ENCODE results near the gene TMEM217.
"Not testable (repeated sequence)": the region's sequence is repeated elsewhere in the genome, so short reads cannot be mapped to it uniquely, and the experiment has no call there.

TMEM217 gene

GRCh38 chr6:37257634-37258404 lies at the start of gene TMEM217, which contains the start of gene TBC1D22B:
Gene TMEM217 (minus strand): TSS chr6:37258144. CDS start chr6:37219030, 39,114 bp downstream.
Gene TBC1D22B (plus strand): TSS chr6:37257772. CDS start chr6:37257918, 146 bp downstream.
- DNase-seq (ENCODE audit: low read depth): peak; percentile 94

DNA sequence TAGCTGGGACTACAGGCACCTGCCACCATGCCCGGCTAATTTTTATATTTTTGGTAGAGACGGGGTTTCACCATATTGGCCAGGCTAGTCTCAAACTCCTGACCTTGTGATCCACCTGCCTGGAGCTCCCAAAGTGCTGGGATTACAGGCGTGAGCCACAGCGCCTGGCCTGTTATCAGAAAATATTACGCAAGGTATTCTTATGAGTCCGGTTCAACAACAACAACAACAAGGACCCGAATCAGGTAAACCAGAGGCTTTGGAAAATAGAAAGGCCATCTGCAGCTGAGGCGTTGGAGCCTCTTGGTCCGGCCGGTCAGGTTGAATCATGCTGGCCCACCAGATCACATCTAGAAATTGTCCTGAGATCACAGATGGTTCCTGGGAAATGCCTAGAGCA lies 49.5 kb upstream of the TMEM217 start:
- not testable (repeated sequence) for DNase-seq (ENCODE audit: low read depth)

DNA sequence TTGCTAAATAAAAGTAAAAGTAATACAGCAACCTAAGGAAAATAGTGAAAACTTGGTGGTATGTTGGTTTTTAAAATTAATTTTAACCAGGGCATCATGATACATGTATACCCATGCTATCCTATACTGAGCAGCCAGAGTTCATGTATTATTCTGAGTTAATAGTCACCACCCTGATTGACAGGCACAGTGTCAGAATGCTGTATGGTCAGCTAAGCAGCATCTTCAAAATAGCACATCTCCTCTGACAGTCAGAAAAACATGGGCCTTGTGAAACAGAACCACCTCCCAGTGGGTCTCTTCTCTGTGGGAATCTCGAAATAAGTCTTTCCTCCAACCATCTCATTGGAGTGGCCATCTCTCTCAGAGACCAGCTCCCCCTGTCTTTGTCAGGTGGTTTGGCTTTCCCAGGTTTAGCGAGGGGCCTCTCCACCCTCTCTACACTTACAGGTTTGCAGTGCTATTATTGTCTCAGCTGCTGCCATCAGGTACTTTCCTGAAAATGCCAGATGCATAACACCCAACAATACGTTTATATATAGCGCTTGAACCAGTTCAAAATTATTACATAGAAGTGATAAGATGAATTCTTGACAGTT lies 48.8 kb upstream of the TMEM217 start:
- no peak for DNase-seq (ENCODE audit: low read depth)

DNA sequence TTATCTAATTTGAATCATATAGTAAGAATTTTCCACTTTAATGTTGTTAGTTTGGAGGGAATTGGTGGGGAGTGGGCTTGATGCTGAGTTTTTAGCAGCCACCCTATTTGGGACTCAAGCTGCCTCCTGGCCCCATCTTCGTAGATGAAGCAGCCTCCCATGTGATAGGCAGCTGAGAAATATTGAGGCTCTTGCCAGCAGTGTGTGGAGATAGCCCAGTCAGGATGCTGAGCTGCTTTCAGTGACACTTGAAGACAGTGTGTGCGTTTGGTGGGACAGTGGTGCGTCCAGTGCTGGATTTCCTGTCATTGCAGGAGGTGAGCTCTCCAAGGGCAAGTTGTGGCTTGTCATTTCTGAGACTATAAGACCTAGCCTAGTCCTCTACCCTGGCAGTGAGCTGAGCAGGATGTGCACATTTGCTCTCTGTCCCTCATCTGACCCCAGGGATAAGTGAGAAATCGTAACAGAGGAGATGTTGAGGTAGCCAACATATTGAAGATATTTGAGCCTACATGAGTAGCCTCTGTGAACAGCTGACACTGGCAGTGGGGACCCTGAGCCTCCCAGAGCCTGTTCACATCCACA lies 48.0 kb upstream of the TMEM217 start:
- no peak for DNase-seq (ENCODE audit: low read depth)

GRCh38 chr6:37304766-37305165 lies 46.8 kb upstream of the TMEM217 start:
- DNase-seq (ENCODE audit: low read depth): no peak

- DNase-seq (ENCODE audit: low read depth): no peak
These were observed 46.1 kb upstream of the TMEM217 start for GRCh38 chr6:37303891-37304503.

GRCh38 chr6:37303091-37303660 lies 45.2 kb upstream of the TMEM217 start:
- no peak for DNase-seq (ENCODE audit: low read depth)

DNA sequence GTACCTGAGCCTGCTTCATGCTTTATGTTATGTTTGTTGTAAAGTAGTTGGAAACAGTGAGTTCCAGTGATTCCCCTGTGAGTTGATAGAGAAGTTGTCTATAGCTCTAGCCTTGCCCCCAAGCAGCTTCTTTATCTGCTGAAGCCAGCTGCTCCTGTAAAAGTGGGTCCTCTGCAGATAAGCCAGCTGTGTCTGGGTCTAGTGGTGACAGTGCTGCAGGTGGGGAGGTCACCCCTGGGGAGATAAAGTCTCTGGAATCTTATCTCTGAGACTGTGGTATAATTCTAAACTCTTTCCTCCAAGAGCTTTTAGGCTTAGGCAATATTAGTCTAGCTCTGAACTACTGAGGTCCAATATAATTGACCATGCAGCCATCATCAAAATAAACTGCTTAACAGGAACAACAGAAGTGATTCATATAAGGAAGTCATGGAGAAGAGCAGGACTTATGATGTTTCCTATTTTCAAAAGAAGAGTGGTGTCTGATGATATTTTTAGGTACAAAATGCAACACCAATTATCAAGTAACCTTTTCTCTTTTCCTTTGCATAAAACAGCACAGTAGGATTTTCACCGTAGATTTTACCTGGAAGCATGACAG lies 44.2 kb upstream of the TMEM217 start:
- DNase-seq (ENCODE audit: low read depth): no peak

GRCh38 chr6:37299990-37300389 lies 42.0 kb upstream of the TMEM217 start:
- DNase-seq (ENCODE audit: low read depth): no peak

DNA sequence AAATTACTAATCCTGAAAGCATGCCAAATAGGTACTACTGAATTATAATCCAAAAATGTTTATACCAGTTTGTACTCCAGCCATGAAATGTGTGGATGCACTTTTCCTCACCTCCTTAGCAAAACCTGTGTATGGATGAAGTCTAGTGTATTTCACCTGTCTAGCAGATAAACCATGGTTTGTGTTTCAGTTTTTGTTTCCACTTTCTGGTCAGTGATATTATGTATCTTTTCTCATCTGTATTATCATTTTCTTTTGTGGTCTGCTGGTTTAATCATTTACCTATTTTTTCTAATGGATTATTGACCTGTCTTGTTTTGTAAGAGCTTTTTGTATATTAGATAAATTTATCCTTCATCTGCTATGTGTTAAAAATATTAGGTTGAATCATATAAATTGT lies 41.0 kb upstream of the TMEM217 start:
- no peak for DNase-seq (ENCODE audit: low read depth)

- DNase-seq (ENCODE audit: low read depth): not testable (repeated sequence)
These were observed 39.7 kb upstream of the TMEM217 start for GRCh38 chr6:37297637-37298036.

- DNase-seq (ENCODE audit: low read depth): no peak
These were observed 35.5 kb upstream of the TMEM217 start for GRCh38 chr6:37293426-37293825.

GRCh38 chr6:37289931-37290330 lies 32.0 kb upstream of the TMEM217 start:
- peak; percentile 18 for DNase-seq (ENCODE audit: low read depth)

- DNase-seq (ENCODE audit: low read depth): no peak
These were observed 30.3 kb upstream of the TMEM217 start for GRCh38 chr6:37288247-37288646.

- no peak for DNase-seq (ENCODE audit: low read depth)
These were observed 29.7 kb upstream of the TMEM217 start for GRCh38 chr6:37287519-37288157.

- peak; percentile 31 for DNase-seq (ENCODE audit: low read depth)
These were observed 27.9 kb upstream of the TMEM217 start for GRCh38 chr6:37285861-37286311.

GRCh38 chr6:37284781-37285180 lies 26.8 kb upstream of the TMEM217 start:
- no peak for DNase-seq (ENCODE audit: low read depth)

DNA sequence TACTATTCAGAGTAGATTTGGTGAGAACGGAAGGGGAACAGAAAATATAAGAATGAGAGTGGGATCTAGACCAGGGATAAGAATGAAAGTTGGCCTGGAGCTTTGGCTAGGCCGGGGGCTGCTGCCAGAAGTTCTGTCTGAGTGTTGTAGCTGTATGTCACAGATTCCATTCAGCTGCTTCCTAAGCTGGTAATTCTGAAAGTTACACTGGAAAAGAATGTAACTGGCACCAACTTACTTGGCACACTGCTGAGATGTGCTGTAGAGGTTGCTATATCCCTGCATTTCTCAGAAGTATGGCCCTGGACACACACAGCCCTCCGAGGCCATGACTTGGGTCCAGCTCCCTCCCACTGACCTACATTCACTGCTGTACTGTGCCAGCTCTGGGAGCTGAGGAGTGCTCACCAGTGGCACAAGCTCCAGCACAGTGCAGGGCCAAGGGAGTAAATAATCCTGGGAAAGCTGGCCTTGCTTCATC lies 25.8 kb upstream of the TMEM217 start:
- DNase-seq (ENCODE audit: low read depth): no peak

GRCh38 chr6:37283268-37283667 lies 25.3 kb upstream of the TMEM217 start:
- no peak for DNase-seq (ENCODE audit: low read depth)

- DNase-seq (ENCODE audit: low read depth): no peak
These were observed 24.4 kb upstream of the TMEM217 start for GRCh38 chr6:37282371-37282770.
